GM12864 (cell line): ENCODE measurements around the gene CDH4.

ENCODE experiments used
- DNase-seq: peaks from one replicate; pipeline ENCODE4 v3.0.0-alpha.2; 2011; ENCODE audit warnings: low read depth
- H3K4me3 ChIP-seq: 2 replicates; pipeline ENCODE4 v1.5.1; 2011; ENCODE audit warnings: mild to moderate bottlenecking, low read depth, low read length, control low read depth
- CTCF ChIP-seq: IDR thresholded peaks from 2 replicates; pipeline ENCODE4 v1.5.1; 2011; ENCODE audit warnings: low read depth, mild to moderate bottlenecking, moderate library complexity, low read length, control low read depth, inconsistent platforms; ENCODE audit errors: missing control alignments

The CDH4 gene

GRCh38 chr20:61878478-61879302 is 626.6 kb downstream of the CDH4 start:
- no peak for DNase-seq
- H3K4me3 ChIP-seq: no peak overlapping the region
- no peak for TF ChIP-seq CTCF

- TF ChIP-seq CTCF: no peak
- DNase-seq: no peak
- H3K4me3 ChIP-seq: no peak overlapping the region
Measured at GRCh38 chr20:61879303-61879620, 627.2 kb downstream of the CDH4 start.

- no peak for DNase-seq
- no peak overlapping the region for H3K4me3 ChIP-seq
- TF ChIP-seq CTCF: no peak
Measured at GRCh38 chr20:61879694-61880093, 627.6 kb downstream of the CDH4 start.

GRCh38 chr20:61880706-61881105 is 628.6 kb downstream of the CDH4 start:
- no peak for DNase-seq
- TF ChIP-seq CTCF: no peak

GRCh38 chr20:61881416-61881815 is 629.4 kb downstream of the CDH4 start:
- no peak for TF ChIP-seq CTCF
- no peak overlapping the region for H3K4me3 ChIP-seq
- DNase-seq: no peak

More at GRCh38 chr20:61880706-61881105, 628.6 kb downstream of the CDH4 start:
- H3K4me3 ChIP-seq: no peak overlapping the region

- no peak for TF ChIP-seq CTCF
- H3K4me3 ChIP-seq: no peak overlapping the region
- no peak for DNase-seq
Measured at GRCh38 chr20:61881861-61882260, 629.8 kb downstream of the CDH4 start.
